Gastroesophageal sphincter (tissue), 4 donors: ENCODE results near the gene SYNCRIP. TPM values are rescaled to one million over a fixed set of nuclear protein-coding genes. Genes with fewer than 3 reads are reported as not detected.
"Not testable (repeated sequence)": the region's sequence is repeated elsewhere in the genome, so short reads cannot be mapped to it uniquely, and the experiment has no call there.

Source experiments
- ATAC-seq: fragments of 150-250 bp; one replicate; pipeline ENCODE4 v1.9.1; 2016; ENCODE audit warnings: mild to moderate bottlenecking, moderate library complexity
- H3K27ac ChIP-seq, 4 donors: fragments of 200-600 bp; sonication (generic) in 3 of 4; 1 replicate in 3 of 4; 2 replicates in 1 of 4; pipeline ENCODE4 v1.5.1; 2016 to 2019
- H3K27me3 ChIP-seq: fragments of 200-600 bp; sonication (generic); one replicate; pipeline ENCODE4 v1.5.1; 2019
- H3K36me3 ChIP-seq, 2 donors: fragments of 200-600 bp; sonication (generic); one replicate each; pipeline ENCODE4 v1.5.1; 2019; ENCODE audit warnings: control low read depth in 1 of 2
- H3K4me1 ChIP-seq, 3 donors: fragments of 200-600 bp; sonication (generic); 1 replicate in 2 of 3; 2 replicates in 1 of 3; pipeline ENCODE4 v1.5.1; 2016 to 2019; ENCODE audit warnings: control low read depth in 2 of 3
- H3K4me3 ChIP-seq, 2 donors: fragments of 200-600 bp; sonication (generic); one replicate each; pipeline ENCODE4 v1.5.1; 2019; ENCODE audit warnings: mild to moderate bottlenecking in 1 of 2, moderate library complexity in 1 of 2
- H3K9me3 ChIP-seq, 3 donors: fragments of 200-600 bp; sonication (generic); one replicate each; pipeline ENCODE4 v1.5.1; 2017 to 2019; ENCODE audit warnings: control low read depth in 2 of 3
- EP300 ChIP-seq: sonication (generic); formaldehyde crosslinking; IDR thresholded peaks from one replicate; pipeline ENCODE4 v1.6.1; 2017; ENCODE audit warnings: antibody characterized with exemption, mild to moderate bottlenecking
- POLR2A ChIP-seq, 2 donors: fragments of 450-650 bp; IDR thresholded peaks; one replicate each; pipeline ENCODE4 v1.6.1; 2017; ENCODE audit warnings: antibody characterized with exemption in 2 of 2, mild to moderate bottlenecking in 2 of 2, moderate library complexity in 1 of 2
- POLR2AphosphoS5 ChIP-seq: sonication (generic); formaldehyde crosslinking; IDR thresholded peaks from one replicate; pipeline ENCODE4 v1.6.1; 2017; ENCODE audit warnings: antibody characterized with exemption
- WGBS, 2 donors: methylation state at CpG; one replicate each; pipeline ENCODE4 v1.1.5; 2018; ENCODE audit warnings: low coverage in 1 of 2; 5-methylcytosine and 5-hydroxymethylcytosine counted together
- small RNA-seq, 4 donors: library from RNA; depleted of rRNA; stranded (forward); fragments of <200 nt; gene quantifications; one replicate each; pipeline ENCODE3, GENCODE V24; 2016
- total RNA-seq, 4 donors: library from RNA; depleted of rRNA; stranded (reverse); fragments of >200 nt; gene quantifications; one replicate each; pipeline ENCODE4 v1.1.0, GENCODE V29; 2016
- TF ChIP-seq, protein P1 (sequence below), 4 experiments: fragments of 200-600 bp in 2 of 4; fragments of 450-650 bp in 2 of 4; sonication (generic) in 1 of 4; IDR thresholded peaks; one replicate each; pipeline ENCODE4 v1.5.1; 2017 to 2019; ENCODE audit warnings: antibody characterized with exemption in 4 of 4, mild to moderate bottlenecking in 2 of 4, moderate library complexity in 2 of 4

The SYNCRIP gene
- total RNA-seq, 4 donors from 2014 or later: 78.4 to 105 (median 97.9) TPM

DNA sequence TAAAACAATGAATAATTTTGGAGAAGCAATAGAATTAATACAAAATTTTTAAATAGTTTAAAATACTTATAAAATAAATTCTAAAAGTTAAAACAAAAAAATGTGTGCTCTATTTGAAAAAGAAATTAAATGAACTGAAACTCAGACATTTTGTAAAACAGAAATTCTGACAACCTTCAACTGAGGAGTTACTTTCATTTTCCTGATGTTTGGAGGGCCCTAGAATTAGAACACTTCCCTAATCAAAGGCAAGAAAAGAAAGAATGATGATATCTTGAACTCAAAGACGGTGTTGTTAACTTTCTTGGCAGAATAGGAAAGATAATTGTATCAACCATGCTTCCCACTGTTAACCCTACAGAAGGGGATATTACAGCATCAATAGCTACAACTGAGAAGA lies 77.0 kb downstream of the SYNCRIP start:
- Histone ChIP-seq H3K27ac (no peak overlapping the region), H3K9me3 (no peaks in the 10 kb centered on the region), H3K4me3 (no peak overlapping the region), H3K36me3 (peaks cover 0 to 54% of the 10 kb centered on the region in 2 donors), H3K27me3 (no peaks in the 10 kb centered on the region), H3K4me1 (no peaks in the 10 kb centered on the region)
- no peak for ATAC-seq
- 15 to 25% methylated on average over 1 of the region's 1 CpG for WGBS, 2 donors
- TF ChIP-seq POLR2AphosphoS5 (no peak), EP300 (no peak), POLR2A (IDR thresholded peaks at IDR 0.05) (no peak)
- TF ChIP-seq, protein P1, sequence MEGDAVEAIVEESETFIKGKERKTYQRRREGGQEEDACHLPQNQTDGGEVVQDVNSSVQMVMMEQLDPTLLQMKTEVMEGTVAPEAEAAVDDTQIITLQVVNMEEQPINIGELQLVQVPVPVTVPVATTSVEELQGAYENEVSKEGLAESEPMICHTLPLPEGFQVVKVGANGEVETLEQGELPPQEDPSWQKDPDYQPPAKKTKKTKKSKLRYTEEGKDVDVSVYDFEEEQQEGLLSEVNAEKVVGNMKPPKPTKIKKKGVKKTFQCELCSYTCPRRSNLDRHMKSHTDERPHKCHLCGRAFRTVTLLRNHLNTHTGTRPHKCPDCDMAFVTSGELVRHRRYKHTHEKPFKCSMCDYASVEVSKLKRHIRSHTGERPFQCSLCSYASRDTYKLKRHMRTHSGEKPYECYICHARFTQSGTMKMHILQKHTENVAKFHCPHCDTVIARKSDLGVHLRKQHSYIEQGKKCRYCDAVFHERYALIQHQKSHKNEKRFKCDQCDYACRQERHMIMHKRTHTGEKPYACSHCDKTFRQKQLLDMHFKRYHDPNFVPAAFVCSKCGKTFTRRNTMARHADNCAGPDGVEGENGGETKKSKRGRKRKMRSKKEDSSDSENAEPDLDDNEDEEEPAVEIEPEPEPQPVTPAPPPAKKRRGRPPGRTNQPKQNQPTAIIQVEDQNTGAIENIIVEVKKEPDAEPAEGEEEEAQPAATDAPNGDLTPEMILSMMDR (IDR thresholded peaks at IDR 0.05): no peak

DNA sequence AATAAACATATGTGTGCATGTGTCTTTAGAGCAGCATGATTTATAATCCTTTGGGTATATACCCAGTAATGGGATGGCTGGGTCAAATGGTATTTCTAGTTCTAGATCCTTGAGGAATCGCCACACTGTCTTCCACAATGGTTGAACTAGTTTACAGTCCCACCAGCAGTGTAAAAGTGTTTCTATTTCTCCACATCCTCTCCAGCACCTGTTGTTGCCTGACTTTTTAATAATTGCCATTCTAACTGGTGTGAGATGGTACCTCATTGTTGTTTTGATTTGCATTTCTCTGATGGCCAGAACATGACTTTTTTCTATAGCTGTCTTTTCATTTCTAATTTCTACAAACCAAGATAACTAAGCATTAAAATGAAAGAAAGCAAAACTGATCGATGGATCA lies 78.5 kb downstream of the SYNCRIP start:
- not testable (repeated sequence) for H3K4me1 ChIP-seq, H3K27me3 ChIP-seq, ATAC-seq, H3K4me3 ChIP-seq, H3K9me3 ChIP-seq, H3K27ac ChIP-seq
- WGBS, 2 donors: 96 to 100% methylated on average over 1 to 2 of the region's 2 CpGs
- peaks cover 0 to 56% of the 10 kb centered on the region in 2 donors for H3K36me3 ChIP-seq

Small RNAs within 50 kb of the gene (small RNA-seq; reads per million reads assigned to genes)
- 0 reads per million in 4 donors for gene SNORD50B

Other genes with a start within 250 kb of the SYNCRIP start
- 10 to 100 TPM; 18.7 to 26.1 (median 23.2) TPM for gene NT5E, start 192.8 kb downstream of the SYNCRIP start, total RNA-seq
- 100 to 1,000 TPM in 1 of 4 donors, 10 to 100 TPM in 3; 28.7 to 105 (median 48.8) TPM for gene SNX14, start 49.0 kb downstream of the SYNCRIP start, total RNA-seq